GM12878 (cell line): ENCODE measurements around the gene BMAL2.

ENCODE experiments used
- ATF7 ChIP-seq: fragments of 450-650 bp; IDR thresholded peaks from 2 replicates; pipeline ENCODE4 v1.6.1; 2016; ENCODE audit warnings: low read depth, mild to moderate bottlenecking
- CHD2 ChIP-seq: IDR thresholded peaks from 2 replicates; pipeline ENCODE4 v1.6.1; 2011; ENCODE audit warnings: low read depth, low read length, improper control_type of control experiment, borderline replicate concordance
- CTCF ChIP-seq, 3 experiments: IDR thresholded peaks in 2 of 3; conservative IDR thresholded peaks in 1 of 3; 2 replicates each; pipeline ENCODE4 v1.5.1; 2011; ENCODE audit warnings: low read depth in 3 of 3, low read length in 3 of 3, mild to moderate bottlenecking in 3 of 3, control low read depth in 2 of 3, moderate library complexity in 2 of 3, inconsistent platforms in 1 of 3, mixed read lengths in 1 of 3; ENCODE audit not compliant: control insufficient read depth in 2 of 3, insufficient read depth in 1 of 3; ENCODE audit errors: extremely low read depth in 1 of 3
- EZH2 ChIP-seq: IDR thresholded peaks from 2 replicates; pipeline ENCODE4 v1.6.1; 2012; ENCODE audit warnings: low read depth, mild to moderate bottlenecking, control low read depth, inconsistent platforms, low read length, borderline replicate concordance; ENCODE audit not compliant: control insufficient read depth
- FOXK2 ChIP-seq: fragments of 450-650 bp; IDR thresholded peaks from 2 replicates; pipeline ENCODE4 v1.6.1; 2017; ENCODE audit warnings: mild to moderate bottlenecking, moderate library complexity
- MEF2A ChIP-seq: IDR thresholded peaks from 2 replicates; pipeline ENCODE4 v1.6.1; 2011; ENCODE audit warnings: low read depth, mild to moderate bottlenecking, low read length, moderate library complexity; ENCODE audit not compliant: insufficient read depth
- MLLT1 ChIP-seq: fragments of 450-650 bp; IDR thresholded peaks from 2 replicates; pipeline ENCODE4 v1.6.1; 2016; ENCODE audit warnings: mild to moderate bottlenecking
- NR2C2 ChIP-seq: IDR thresholded peaks from 2 replicates; pipeline ENCODE4 v1.6.1; 2011; ENCODE audit warnings: borderline replicate concordance, low read depth; ENCODE audit not compliant: control insufficient read depth, insufficient read length
- POLR2A ChIP-seq: IDR thresholded peaks from 2 replicates; pipeline ENCODE4 v1.6.1; 2011; ENCODE audit warnings: low read depth, mild to moderate bottlenecking, low read length
- RBBP5 ChIP-seq: fragments of 200-600 bp; sonication (generic); conservative IDR thresholded peaks from 2 replicates; pipeline ENCODE4 v1.6.1; 2016
- TAF1 ChIP-seq: IDR thresholded peaks from 2 replicates; pipeline ENCODE4 v1.6.1; 2011; ENCODE audit warnings: mild to moderate bottlenecking, low read depth, low read length, borderline replicate concordance
- ZBTB33 ChIP-seq: fragments of 450-650 bp; IDR thresholded peaks from 2 replicates; pipeline ENCODE4 v1.6.1; 2017; ENCODE audit warnings: mild to moderate bottlenecking
- ZNF687 ChIP-seq: fragments of 450-650 bp; IDR thresholded peaks from 2 replicates; pipeline ENCODE4 v1.6.1; 2017; ENCODE audit warnings: mild to moderate bottlenecking, moderate library complexity
- TF ChIP-seq, protein P1 (sequence below): IDR thresholded peaks from 2 replicates; pipeline ENCODE4 v1.6.1; 2012; ENCODE audit warnings: low read depth, low read length, improper control_type of control experiment

- TF ChIP-seq EZH2 (no peak), ZBTB33 (no peak), POLR2A (no peak), FOXK2 (no peak), ATF7 (no peak), ZNF687 (no peak), MEF2A (no peak), RBBP5 (no peak), TAF1 (no peak), MLLT1 (no peak), CHD2 (no peak), CTCF (IDR thresholded peaks at IDR 0.05 in 2 of 3, conservative IDR thresholded peaks at IDR 0.05 in 1 of 3; ENCODE audit: control insufficient read depth in 2 of 3, extremely low read depth in 1 of 3, insufficient read depth in 1 of 3, low read depth in 3 of 3, low read length in 3 of 3) (no peak), NR2C2 (no peak)
- TF ChIP-seq, protein P1, sequence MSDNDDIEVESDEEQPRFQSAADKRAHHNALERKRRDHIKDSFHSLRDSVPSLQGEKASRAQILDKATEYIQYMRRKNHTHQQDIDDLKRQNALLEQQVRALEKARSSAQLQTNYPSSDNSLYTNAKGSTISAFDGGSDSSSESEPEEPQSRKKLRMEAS, result no peak
These were observed 39.9 kb upstream of the BMAL2 start for GRCh38 chr12:27292718-27293117.
